SIG-M5 treated with dmso at 0.1 percent for 504 hours (cell line): ENCODE measurements around the gene PRKCE.

Source experiments
- DNase-seq: peaks from one replicate; lab custom pipeline; 2025; ENCODE audit not compliant: unreplicated experiment; lab: John Stamatoyannopoulos, UW

Gene PRKCE

GRCh38 chr2:45951025-45951727, 299.7 kb downstream of the PRKCE start:
- no peak for DNase-seq

GRCh38 chr2:45952591-45952990, 301.1 kb downstream of the PRKCE start:
- no peak for DNase-seq

GRCh38 chr2:45953376-45954027, 302.0 kb downstream of the PRKCE start:
- DNase-seq: no peak

GRCh38 chr2:45954233-45954850, 302.9 kb downstream of the PRKCE start:
- DNase-seq: no peak

- DNase-seq: no peak
These were observed 306.2 kb downstream of the PRKCE start for GRCh38 chr2:45957533-45958227.

GRCh38 chr2:45960057-45960863, 308.8 kb downstream of the PRKCE start:
- DNase-seq: no peak

- DNase-seq: no peak
These were observed 310.9 kb downstream of the PRKCE start for GRCh38 chr2:45962177-45962921.

- no peak for DNase-seq
These were observed 312.3 kb downstream of the PRKCE start for GRCh38 chr2:45963816-45964215.

- DNase-seq: no peak
These were observed 312.9 kb downstream of the PRKCE start for GRCh38 chr2:45964223-45964841.

GRCh38 chr2:45964906-45965305, 313.4 kb downstream of the PRKCE start:
- DNase-seq: no peak

GRCh38 chr2:45965871-45966498, 314.5 kb downstream of the PRKCE start:
- DNase-seq: no peak

- DNase-seq: no peak
These were observed 317.6 kb downstream of the PRKCE start for GRCh38 chr2:45968946-45969584.

GRCh38 chr2:45973426-45973825, 322.0 kb downstream of the PRKCE start:
- no peak for DNase-seq

- no peak for DNase-seq
These were observed 322.6 kb downstream of the PRKCE start for GRCh38 chr2:45974056-45974455.

GRCh38 chr2:45974762-45975408, 323.4 kb downstream of the PRKCE start:
- DNase-seq: no peak

- DNase-seq: no peak
These were observed 324.5 kb downstream of the PRKCE start for GRCh38 chr2:45975752-45976517.

- DNase-seq: no peak
These were observed 326.9 kb downstream of the PRKCE start for GRCh38 chr2:45978302-45978859.
